Epithelial cell of proximal tubule (primary cell): Measurements from ENCODE around the gene HIVEP1. TPM values are rescaled to one million over a fixed set of nuclear protein-coding genes. Genes with fewer than 3 reads are reported as not detected.

Experiments used
- DNase-seq: peaks from one replicate; pipeline ENCODE4 v3.0.0-alpha.2; 2011; ENCODE audit warnings: low read depth
- H3K4me3 ChIP-seq: 2 replicates; pipeline ENCODE4 v1.5.1; 2011; ENCODE audit warnings: low read depth, mild to moderate bottlenecking, low read length
- CTCF ChIP-seq: conservative IDR thresholded peaks from 2 replicates; pipeline ENCODE4 v1.5.1; 2012; ENCODE audit warnings: low read depth, mild to moderate bottlenecking, low read length
- total RNA-seq: library from RNA; depleted of rRNA; stranded (reverse); fragments of >200 nt; gene quantifications from 2 replicates; pipeline ENCODE4 v1.2.3, GENCODE V29; 2015

HIVEP1 gene
- total RNA-seq, 1 donor from 2014 or later: 14.2 TPM

GRCh38 chr6:12069891-12070529 is 57.9 kb downstream of the HIVEP1 start:
- DNase-seq: no peak
- H3K4me3 ChIP-seq: no peak overlapping the region
- TF ChIP-seq CTCF: no peak

- no peak for TF ChIP-seq CTCF
- H3K4me3 ChIP-seq: no peak overlapping the region
- no peak for DNase-seq
These were observed 59.0 kb downstream of the HIVEP1 start for GRCh38 chr6:12071064-12071615.

- H3K4me3 ChIP-seq: peak overlapping the region; percentile 0
- peak; percentile 4 for DNase-seq
- TF ChIP-seq CTCF: peak; percentile 59
These were observed 63.0 kb downstream of the HIVEP1 start for GRCh38 chr6:12075067-12075563.

GRCh38 chr6:12077021-12077710 is 65.1 kb downstream of the HIVEP1 start:
- DNase-seq: no peak
- TF ChIP-seq CTCF: no peak
- H3K4me3 ChIP-seq: no peak overlapping the region

- no peak for DNase-seq
- no peak for TF ChIP-seq CTCF
- no peak overlapping the region for H3K4me3 ChIP-seq
These were observed 65.9 kb downstream of the HIVEP1 start for GRCh38 chr6:12078014-12078413.

- no peak for TF ChIP-seq CTCF
- no peak overlapping the region for H3K4me3 ChIP-seq
- DNase-seq: no peak
These were observed 69.7 kb downstream of the HIVEP1 start for GRCh38 chr6:12081771-12082170.

DNA sequence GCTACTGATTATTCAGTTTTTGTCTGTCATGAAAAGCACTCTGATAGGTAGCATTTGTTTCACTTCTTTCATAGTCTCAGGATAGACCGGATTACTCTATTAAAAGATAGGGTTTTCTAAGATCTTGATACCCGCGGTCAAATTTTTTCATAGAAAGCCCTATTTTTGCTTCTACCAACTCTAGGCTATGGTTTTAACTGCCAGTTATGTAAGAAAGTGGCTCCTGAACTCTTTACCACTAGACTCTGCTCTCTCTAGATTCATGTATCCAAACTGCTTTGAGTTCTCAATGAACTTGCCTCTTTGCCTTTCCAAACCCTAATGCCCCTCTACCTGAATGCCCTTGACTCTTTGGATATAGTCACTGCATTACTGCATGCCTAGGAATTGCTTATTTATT is 70.3 kb downstream of the HIVEP1 start:
- no peak overlapping the region for H3K4me3 ChIP-seq
- no peak for DNase-seq
- no peak for TF ChIP-seq CTCF
